AG04449 (cell line): ENCODE data around the gene RFWD3.

Experiments
- CTCF ChIA-PET: fragments of 350-600 bp; formaldehyde crosslinking; extraction: SDS; loops from one replicate; lab custom pipeline; 2021; ENCODE audit warnings: antibody characterized with exemption; lab: Yijun Ruan, JAX
- POLR2A ChIA-PET: fragments of 400-600, 350-600 bp; formaldehyde crosslinking; extraction: SDS; loops from one replicate; lab custom pipeline; 2020; ENCODE audit warnings: antibody characterized with exemption, inconsistent platforms; lab: Yijun Ruan, JAX
- DNase-seq: peaks from one replicate; pipeline ENCODE4 v3.0.0-alpha.2; 2010; ENCODE audit warnings: low read depth, low spot score
- H3K4me3 ChIP-seq: 2 replicates; pipeline ENCODE4 v1.5.1; 2011; ENCODE audit warnings: low read depth, mild to moderate bottlenecking, control low read depth, low read length
- CTCF ChIP-seq: IDR thresholded peaks from one replicate; pipeline ENCODE4 v1.5.1; 2011; ENCODE audit warnings: mild to moderate bottlenecking, moderate library complexity, low read length, control low read depth, inconsistent platforms; ENCODE audit not compliant: insufficient read depth; ENCODE audit errors: missing control alignments

The RFWD3 gene

GRCh38 chr16:74577882-74578366 lies 88.8 kb downstream of the RFWD3 start:
- H3K4me3 ChIP-seq = no peak overlapping the region
- CTCF ChIA-PET = interaction anchor here (1.0 to 1.2 kb wide), 2 partner anchors 9 to 21 kb away, joined by 3 to 4 read pairs; no protein-coding TSS in a partner anchor
- no peak for TF ChIP-seq CTCF
- POLR2A ChIA-PET = no interaction called here
- no peak for DNase-seq

GRCh38 chr16:74575807-74576643 lies 90.7 kb downstream of the RFWD3 start:
- CTCF ChIA-PET = no interaction called here
- POLR2A ChIA-PET = no interaction called here
- DNase-seq = no peak
- TF ChIP-seq CTCF = no peak
- no peak overlapping the region for H3K4me3 ChIP-seq

- CTCF ChIA-PET = interaction anchor here (1.3 kb wide), 1 partner anchor 144 kb away, joined by 3 read pairs; no protein-coding TSS in a partner anchor
- TF ChIP-seq CTCF = no peak
- no peak overlapping the region for H3K4me3 ChIP-seq
- POLR2A ChIA-PET = no interaction called here
- no peak for DNase-seq
Measured at GRCh38 chr16:74575175-74575806, 91.4 kb downstream of the RFWD3 start.

GRCh38 chr16:74574146-74574545 lies 92.5 kb downstream of the RFWD3 start:
- DNase-seq = no peak
- ChIA-PET POLR2A (no interaction called here), CTCF (interaction anchor here (0.9 to 1.3 kb wide), 2 partner anchors 33 to 143 kb away, joined by 3 read pairs; partner anchors contain the start of gene GLG1)
- H3K4me3 ChIP-seq = no peak overlapping the region
- no peak for TF ChIP-seq CTCF

- POLR2A ChIA-PET = no interaction called here
- no peak overlapping the region for H3K4me3 ChIP-seq
- no peak for DNase-seq
- CTCF ChIA-PET = interaction anchor here (0.9 to 1.3 kb wide), 2 partner anchors 33 to 142 kb away, joined by 3 read pairs; partner anchors contain the start of gene GLG1
- no peak for TF ChIP-seq CTCF
Measured at GRCh38 chr16:74573622-74574021, 93.1 kb downstream of the RFWD3 start.
